ENCODE results near the gene CEP70. TPM values are rescaled to one million over a fixed set of nuclear protein-coding genes. Genes with fewer than 3 reads are reported as not detected.

The CEP70 gene
- total RNA-seq, 2 donors from 2014 or later, result 36.9 to 37.4 TPM

DNA sequence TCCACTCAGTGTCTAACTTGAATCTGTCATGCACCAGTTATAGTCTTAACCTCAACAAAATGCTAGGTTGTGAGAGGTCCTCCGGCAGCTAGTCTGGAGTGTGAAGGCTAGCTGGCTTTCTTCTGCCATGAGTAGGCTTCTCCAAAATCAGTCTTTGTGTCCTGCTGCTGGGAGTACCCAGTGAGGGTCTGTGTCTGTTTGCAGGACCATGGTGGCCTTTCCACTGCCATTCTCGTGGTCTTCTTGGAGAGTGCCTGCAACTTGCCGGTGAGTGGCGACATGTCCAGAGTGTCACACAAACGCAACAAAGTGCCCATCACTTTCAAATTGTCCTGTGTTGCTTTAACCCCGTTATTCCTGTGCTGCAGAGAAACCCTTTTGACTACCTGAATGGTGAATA, 125.6 kb downstream of the CEP70 start:
- H3K9me3 ChIP-seq, result no peaks in the 10 kb centered on the region
- TF ChIP-seq CTCF (IDR thresholded peaks at IDR 0.05) (no peak), POLR2A (IDR thresholded peaks at IDR 0.05) (no peak)
- H3K27me3 ChIP-seq, result no peaks in the 10 kb centered on the region
- H3K27ac ChIP-seq, result no peak overlapping the region
- no peak overlapping the region for H3K4me3 ChIP-seq
- no peak for ATAC-seq
- DNase-seq, result no peak
- intact Hi-C loops (cut with DNase I), result no loop called here
- H3K36me3 ChIP-seq (replicated peaks in 1 of 2; ENCODE audit: insufficient read depth in 1 of 2, low read depth in 2 of 2), result no peaks in the 10 kb centered on the region
- no peaks in the 10 kb centered on the region for H3K4me1 ChIP-seq
- 73 to 74% methylated on average over 6 of the region's 6 CpGs for WGBS, 2 donors

GRCh38 chr3:138467931-138468330, 126.1 kb downstream of the CEP70 start:
- no peaks in the 10 kb centered on the region for H3K36me3 ChIP-seq (replicated peaks in 1 of 2; ENCODE audit: insufficient read depth in 1 of 2, low read depth in 2 of 2)
- ATAC-seq, result no peak
- WGBS, 2 donors, result 89% methylated on average over 5 of the region's 5 CpGs

DNA sequence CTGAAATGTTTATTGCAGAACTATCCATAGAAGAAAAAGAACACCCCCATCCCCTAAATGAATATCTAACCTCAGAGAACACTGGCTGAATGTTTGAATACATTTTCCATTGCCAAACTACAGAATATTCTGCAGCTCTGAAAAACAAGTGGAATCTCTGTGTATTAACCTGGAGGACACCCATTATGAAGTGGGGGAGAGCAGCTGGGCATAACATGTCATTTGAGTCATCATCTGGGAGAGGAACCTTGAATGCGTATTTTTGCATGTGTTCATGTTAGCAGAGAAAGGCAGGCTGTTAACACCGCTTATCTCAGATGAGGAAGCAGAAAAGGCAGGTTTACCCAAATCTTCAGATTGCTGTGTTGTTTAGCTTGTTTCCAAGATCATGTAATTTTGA, 128.1 kb downstream of the CEP70 start:
- TF ChIP-seq POLR2A (IDR thresholded peaks at IDR 0.05) (no peak), CTCF (IDR thresholded peaks at IDR 0.05) (no peak)
- no peak overlapping the region for H3K4me3 ChIP-seq
- no peaks in the 10 kb centered on the region for H3K27me3 ChIP-seq
- no peak for ATAC-seq
- H3K27ac ChIP-seq, result no peak overlapping the region
- no peak for DNase-seq
- H3K36me3 ChIP-seq (replicated peaks in 1 of 2; ENCODE audit: insufficient read depth in 1 of 2, low read depth in 2 of 2), result no peaks in the 10 kb centered on the region
- intact Hi-C loops (cut with DNase I), result no loop called here
- no peaks in the 10 kb centered on the region for H3K4me1 ChIP-seq
- no peaks in the 10 kb centered on the region for H3K9me3 ChIP-seq
- 56 to 67% methylated on average over 2 of the region's 2 CpGs for WGBS, 2 donors

More at GRCh38 chr3:138467931-138468330, 126.1 kb downstream of the CEP70 start:
- TF ChIP-seq POLR2A (IDR thresholded peaks at IDR 0.05), result no peak
- TF ChIP-seq CTCF (IDR thresholded peaks at IDR 0.05), result no peak
- intact Hi-C loops (cut with DNase I), result no loop called here
- no peak overlapping the region for H3K27ac ChIP-seq
- peak in 1 of 4 donors; percentile 6 for DNase-seq
- no peaks in the 10 kb centered on the region for H3K4me1 ChIP-seq
- H3K27me3 ChIP-seq, result no peaks in the 10 kb centered on the region
- H3K4me3 ChIP-seq, result no peak overlapping the region
- H3K9me3 ChIP-seq, result no peaks in the 10 kb centered on the region

GRCh38 chr3:138465451-138465850, 128.6 kb downstream of the CEP70 start:
- H3K36me3 ChIP-seq (replicated peaks in 1 of 2; ENCODE audit: insufficient read depth in 1 of 2, low read depth in 2 of 2), result no peaks in the 10 kb centered on the region
- no peak overlapping the region for H3K4me3 ChIP-seq
- no peaks in the 10 kb centered on the region for H3K27me3 ChIP-seq
- intact Hi-C loops (cut with DNase I), result no loop called here
- TF ChIP-seq CTCF (IDR thresholded peaks at IDR 0.05) (no peak), POLR2A (IDR thresholded peaks at IDR 0.05) (no peak)
- DNase-seq (no peak), ATAC-seq (no peak)
- H3K4me1 ChIP-seq, result no peaks in the 10 kb centered on the region
- 95 to 100% methylated on average over 2 to 3 of the region's 3 CpGs for WGBS, 2 donors
- H3K27ac ChIP-seq, result no peak overlapping the region
- no peaks in the 10 kb centered on the region for H3K9me3 ChIP-seq

GRCh38 chr3:138464491-138464860, 129.6 kb downstream of the CEP70 start:
- TF ChIP-seq POLR2A (IDR thresholded peaks at IDR 0.05) (no peak), CTCF (IDR thresholded peaks at IDR 0.05) (no peak)
- no peak for ATAC-seq
- intact Hi-C loops (cut with DNase I), result no loop called here
- no peaks in the 10 kb centered on the region for H3K9me3 ChIP-seq
- no peak overlapping the region for H3K27ac ChIP-seq
- 70 to 79% methylated on average over 1 to 2 of the region's 2 CpGs for WGBS, 2 donors
- no peak overlapping the region for H3K4me3 ChIP-seq
- no peaks in the 10 kb centered on the region for H3K36me3 ChIP-seq (replicated peaks in 1 of 2; ENCODE audit: insufficient read depth in 1 of 2, low read depth in 2 of 2)
- no peak for DNase-seq
- H3K27me3 ChIP-seq, result no peaks in the 10 kb centered on the region
- no peaks in the 10 kb centered on the region for H3K4me1 ChIP-seq

Measured in body of pancreas (tissue), 4 donors.